HepG2 (cell line): ENCODE measurements around the gene HOXA10. TPM values are rescaled to one million over a fixed set of nuclear protein-coding genes. Genes with fewer than 3 reads are reported as not detected.

Experiments
- ATAC-seq: fragments of 200-7000 bp; cut with Tn5 transposase; 3 replicates; pipeline ENCODE4 v1.9.1; 2020; ENCODE audit warnings: mild to moderate bottlenecking, moderate library complexity
- BruUV-seq: library from RNA; stranded (reverse); fragments of 400-500 nt; replicated peaks from 2 replicates; lab custom pipeline; 2021; lab: Mats Ljungman, UMichigan
- CTCF ChIA-PET: fragments of 300-600 bp; formaldehyde crosslinking; extraction: SDS; loops from one replicate; lab custom pipeline; 2021; ENCODE audit warnings: low total read pairs, inconsistent platforms, low intra/inter-chr PET ratio; lab: Yijun Ruan, JAX
- POLR2A ChIA-PET: fragments of 350-600 bp; sonication (Branson Sonifier 250); formaldehyde crosslinking; loops from one replicate; lab custom pipeline; 2020; ENCODE audit warnings: antibody characterized with exemption, inconsistent platforms; lab: Yijun Ruan, JAX
- DNase-seq: peaks from one replicate; pipeline ENCODE4 v3.0.0-alpha.2; 2015; ENCODE audit warnings: low spot score
- FAIRE-seq: peaks from 3 replicates; lab custom pipeline; 2011; peaks lifted over from hg19 to GRCh38; lab: Jason Lieb, UNC
- H2AFZ ChIP-seq: one replicate; pipeline ENCODE4 v1.6.1; 2011; ENCODE audit warnings: low read length, inconsistent platforms
- H3K27ac ChIP-seq: fragments of 300-600 bp; 3 replicates; pipeline ENCODE4 v1.8.0; 2011; ENCODE audit warnings: mixed run types, mild to moderate bottlenecking, mixed read lengths, low read length, inconsistent platforms; ENCODE audit not compliant: insufficient read depth; ENCODE audit errors: extremely low read length
- H3K27me3 ChIP-seq, 2 experiments: fragments of 200-600 bp in 1 of 2; 2 replicates in 1 of 2; 3 replicates in 1 of 2; pipeline versions ENCODE4 v1.6.0 to v1.8.0; 2011; ENCODE audit warnings: low read length in 2 of 2, mild to moderate bottlenecking in 2 of 2, moderate library complexity in 2 of 2, inconsistent platforms in 1 of 2; ENCODE audit not compliant: insufficient read depth in 2 of 2, control insufficient read depth in 1 of 2
- H3K36me3 ChIP-seq, 2 experiments: fragments of 200-600 bp in 1 of 2; replicated peaks in 1 of 2; 2 replicates in 1 of 2; 3 replicates in 1 of 2; pipeline versions ENCODE4 v1.5.1 to v1.8.0; 2011; ENCODE audit warnings: low read length in 2 of 2, inconsistent platforms in 1 of 2; ENCODE audit not compliant: insufficient read depth in 2 of 2, control insufficient read depth in 1 of 2
- H3K4me1 ChIP-seq: 2 replicates; pipeline ENCODE4 v1.5.1; 2012; ENCODE audit warnings: low read length, inconsistent platforms; ENCODE audit not compliant: insufficient read depth
- H3K4me2 ChIP-seq: 2 replicates; pipeline ENCODE4 v1.6.0; 2011; ENCODE audit warnings: low read depth, low read length, inconsistent platforms
- H3K4me3 ChIP-seq, 3 experiments: fragments of 200-600 bp in 1 of 3; sonication (generic), shearing (Covaris generic) in 1 of 3; replicated peaks in 1 of 3; 2 replicates each; pipeline ENCODE4 v1.5.1; 2011 to 2016; ENCODE audit warnings: low read length in 3 of 3, inconsistent platforms in 2 of 3, low read depth in 2 of 3, mild to moderate bottlenecking in 2 of 3, control low read depth in 1 of 3, mixed read lengths in 1 of 3; ENCODE audit not compliant: insufficient read depth in 1 of 3
- H3K79me2 ChIP-seq: one replicate; pipeline ENCODE4 v1.6.1; 2011; ENCODE audit warnings: low read length, inconsistent platforms; ENCODE audit not compliant: insufficient read depth
- H3K9ac ChIP-seq: 2 replicates; pipeline ENCODE4 v1.6.0; 2011; ENCODE audit warnings: mild to moderate bottlenecking, low read depth, low read length, inconsistent platforms; ENCODE audit not compliant: insufficient read depth
- H3K9me3 ChIP-seq: 2 replicates; pipeline ENCODE4 v1.5.1; 2012; ENCODE audit warnings: mild to moderate bottlenecking, low read length
- H4K20me1 ChIP-seq: 2 replicates; pipeline ENCODE4 v1.6.0; 2011; ENCODE audit warnings: inconsistent platforms, mild to moderate bottlenecking, low read length, moderate library complexity; ENCODE audit not compliant: insufficient read depth
- ELF3 ChIP-seq: IDR thresholded peaks from 2 replicates; pipeline ENCODE4 v1.6.1; 2016; ENCODE audit warnings: missing genetic modification reagents, missing compliant biosample characterization
- HDAC1 ChIP-seq: sonication (generic); formaldehyde crosslinking; IDR thresholded peaks from 2 replicates; pipeline ENCODE4 v1.5.1; 2020; ENCODE audit warnings: mild to moderate bottlenecking, missing genetic modification reagents
- KLF6 ChIP-seq: IDR thresholded peaks from 2 replicates; pipeline ENCODE4 v1.8.0; 2016; ENCODE audit warnings: missing biosample characterization, missing genetic modification reagents
- NR3C1 ChIP-seq: sonication (generic); formaldehyde crosslinking; IDR thresholded peaks from 2 replicates; pipeline ENCODE4 v1.4.0; 2020; ENCODE audit warnings: missing genetic modification reagents
- PTBP1 ChIP-seq: fragments of 200-400 bp; formaldehyde crosslinking; IDR thresholded peaks from 2 replicates; pipeline ENCODE4 v1.6.1; 2018; ENCODE audit warnings: low read length, low read depth; ENCODE audit not compliant: poor library complexity, severe bottlenecking
- RFX3 ChIP-seq: IDR thresholded peaks from 2 replicates; pipeline ENCODE4 v1.6.1; 2016; ENCODE audit warnings: missing biosample characterization, missing genetic modification reagents
- SMARCE1 ChIP-seq: fragments of 450-650 bp; IDR thresholded peaks from 2 replicates; pipeline ENCODE4 v1.6.1; 2017; ENCODE audit warnings: borderline replicate concordance
- ZNF850 ChIP-seq: sonication (generic); formaldehyde crosslinking; conservative IDR thresholded peaks from 2 replicates; pipeline ENCODE4 v1.9.0; 2021; ENCODE audit warnings: mild to moderate bottlenecking, missing genetic modification reagents
- WGBS: methylation state at CpG from one replicate; pipeline ENCODE4 v1.1.6; 2017; ENCODE audit warnings: low lambda C conversion rate; 5-methylcytosine and 5-hydroxymethylcytosine counted together
- in situ Hi-C: cut with HindIII; loops from 2 replicates; pipeline ENCODE4 v1.10.0; 2017; ENCODE audit warnings: low pct_unique_long_range_greater_than_20kb; ENCODE audit not compliant: extremely low pct_ligation_motif_present
- intact Hi-C: fragments of 100-400 bp; cut with micrococcal nuclease; formaldehyde crosslinking; loops from one replicate; pipeline ENCODE4 v1.10.0; 2022; ENCODE audit not compliant: unreplicated experiment
- polyA plus RNA-seq, 8 experiments: library from polyadenylated mRNA; depleted of rRNA in 3 of 8; stranded (reverse) in 7 of 8; unstranded in 1 of 8; fragments of >200 nt; fragmentation: Illumina TruSeq in 4 of 8; extraction: Trizol in 4 of 8; gene quantifications; 2 replicates each; pipeline versions ENCODE4 v1.2.1 to v1.2.3, GENCODE V29; 2011 to 2016; ENCODE audit warnings: low read depth in 4 of 8, missing spikeins in 1 of 8, mixed read lengths in 1 of 8; ENCODE audit not compliant: insufficient read depth in 1 of 8
- total RNA-seq, 5 experiments: library from RNA; depleted of rRNA; stranded (reverse); fragments of >200 nt; fragmentation: Illumina TruSeq; extraction: Trizol; gene quantifications; 2 replicates each; pipeline ENCODE4 v1.2.3, GENCODE V29; 2016; ENCODE audit warnings: low read depth in 1 of 5
- TF ChIP-seq, protein P1 (sequence below): sonication (generic); formaldehyde crosslinking; IDR thresholded peaks from 2 replicates; pipeline ENCODE4 v1.4.0; 2020; ENCODE audit warnings: mild to moderate bottlenecking, low read depth, missing genetic modification reagents
- TF ChIP-seq, protein P2 (sequence below): sonication (generic); formaldehyde crosslinking; IDR thresholded peaks from 2 replicates; pipeline ENCODE4 v1.4.0; 2020; ENCODE audit warnings: missing genetic modification reagents

The HOXA10 gene
- total and polyA plus RNA-seq, 2 of the 13 experiments (the other 11 are each of a cell fraction or from before 2014, with no cell fraction given) = not detected

DNA sequence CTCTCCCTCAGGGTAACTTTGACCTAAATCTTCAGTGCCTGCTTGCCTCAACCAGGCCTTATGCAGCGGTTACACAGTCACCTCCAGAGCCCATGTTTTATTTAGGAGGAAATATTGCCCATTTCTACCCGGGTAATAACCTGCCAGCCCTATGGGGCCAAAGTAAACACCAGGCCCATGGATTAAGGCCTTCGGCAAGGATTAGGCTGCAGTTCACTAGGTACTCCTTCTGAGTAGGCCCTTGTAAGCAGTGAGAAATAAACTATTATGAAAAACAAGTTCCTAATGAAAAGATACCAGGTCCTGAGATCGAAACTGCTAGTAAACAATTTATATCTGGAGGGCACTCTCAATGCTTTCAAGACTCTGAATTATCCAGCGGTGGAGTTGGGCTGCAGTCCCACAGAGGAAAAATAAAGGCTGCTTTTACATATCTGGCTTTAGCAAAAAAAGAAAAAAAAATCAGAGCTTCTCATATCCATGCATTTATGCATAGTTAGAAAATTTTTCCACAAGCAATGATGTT lies 3.7 kb upstream of the HOXA10 start:
- in situ Hi-C loops = no loop called here
- BruUV-seq = no TSS peak
- Histone ChIP-seq H2AFZ (no peak overlapping the region), H3K79me2 (no peaks in the 10 kb centered on the region), H4K20me1 (no peaks in the 10 kb centered on the region), H3K36me3 (no peaks in the 10 kb centered on the region), H3K4me3 (no peak overlapping the region), H3K4me1 (peaks cover 19% of the 10 kb centered on the region), H3K4me2 (no peak overlapping the region), H3K9ac (no peak overlapping the region), H3K27me3 (peaks cover 6 to 77% of the 10 kb centered on the region in 2 experiments), H3K9me3 (no peaks in the 10 kb centered on the region), H3K27ac (no peak overlapping the region)
- 33% methylated on average over 5 of the region's 5 CpGs for WGBS
- CTCF ChIA-PET = no interaction called here
- DNase-seq (no peak), ATAC-seq (no peak), FAIRE-seq (no peak)
- intact Hi-C loops = no loop called here
- no peak for TF ChIP-seq ZNF850 (CRISPR knock-in tag)
- no peak for TF ChIP-seq PTBP1
- TF ChIP-seq KLF6 (CRISPR knock-in tag) = no peak
- POLR2A ChIA-PET = no interaction called here

DNA sequence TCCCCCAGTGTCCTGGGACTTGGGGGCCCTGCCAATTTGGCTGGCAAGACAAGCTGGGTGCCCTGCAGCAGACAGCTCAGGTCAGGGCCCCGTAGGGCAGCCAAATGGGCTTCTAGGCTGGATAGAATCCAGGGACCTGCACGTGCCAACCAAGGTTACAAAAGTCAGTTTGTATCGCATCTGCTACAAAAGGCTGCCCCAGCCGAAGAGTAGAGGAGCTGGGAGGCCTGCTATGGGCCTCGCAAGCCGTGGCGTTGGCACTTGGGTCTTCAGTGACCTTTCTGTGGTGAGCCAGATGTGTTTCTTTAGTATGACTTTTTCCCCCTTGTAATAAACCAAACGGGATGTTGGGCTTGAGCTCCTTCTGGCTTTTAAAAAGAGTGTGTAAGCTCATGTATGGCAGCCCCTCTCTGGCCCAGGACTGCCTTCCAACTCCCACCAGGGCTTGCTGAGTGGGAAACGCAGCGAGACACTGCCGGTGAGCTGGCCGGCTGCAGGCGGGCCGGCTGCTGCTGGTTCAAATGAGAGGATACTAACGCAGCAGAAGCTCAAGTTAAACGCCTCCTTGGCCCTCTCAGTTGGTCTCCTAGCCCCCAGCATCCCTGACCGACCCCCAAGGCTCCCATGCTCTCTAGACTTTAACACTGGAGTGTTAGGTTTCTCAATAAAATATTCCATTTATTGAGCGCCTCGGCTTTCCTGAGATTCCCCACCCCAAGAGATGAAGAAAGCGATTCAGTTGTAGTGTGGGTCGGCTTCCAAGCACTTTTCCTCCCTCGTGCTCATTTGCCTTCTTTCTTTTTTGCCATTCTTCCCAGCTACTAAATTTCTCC lies 3.1 kb upstream of the HOXA10 start:
- Histone ChIP-seq H3K36me3 (no peaks in the 10 kb centered on the region), H3K9me3 (no peaks in the 10 kb centered on the region), H3K9ac (no peak overlapping the region), H3K27me3 (peaks cover 6 to 77% of the 10 kb centered on the region in 2 experiments), H3K79me2 (no peaks in the 10 kb centered on the region), H4K20me1 (no peaks in the 10 kb centered on the region), H3K4me2 (no peak overlapping the region), H3K27ac (no peak overlapping the region), H3K4me3 (no peak overlapping the region), H3K4me1 (peaks cover 20% of the 10 kb centered on the region), H2AFZ (no peak overlapping the region)
- ATAC-seq (no peak), FAIRE-seq (no peak), DNase-seq (no peak)
- intact Hi-C loops = no loop called here
- 28% methylated on average over 10 of the region's 22 CpGs for WGBS
- no TSS peak for BruUV-seq
- in situ Hi-C loops = no loop called here
- ChIA-PET POLR2A (no interaction called here), CTCF (no interaction called here)
- TF ChIP-seq NR3C1 = no peak
- no peak for TF ChIP-seq SMARCE1
- TF ChIP-seq, protein P1, sequence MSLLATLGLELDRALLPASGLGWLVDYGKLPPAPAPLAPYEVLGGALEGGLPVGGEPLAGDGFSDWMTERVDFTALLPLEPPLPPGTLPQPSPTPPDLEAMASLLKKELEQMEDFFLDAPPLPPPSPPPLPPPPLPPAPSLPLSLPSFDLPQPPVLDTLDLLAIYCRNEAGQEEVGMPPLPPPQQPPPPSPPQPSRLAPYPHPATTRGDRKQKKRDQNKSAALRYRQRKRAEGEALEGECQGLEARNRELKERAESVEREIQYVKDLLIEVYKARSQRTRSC (CRISPR knock-in tag) = no peak
- TF ChIP-seq, protein P2, sequence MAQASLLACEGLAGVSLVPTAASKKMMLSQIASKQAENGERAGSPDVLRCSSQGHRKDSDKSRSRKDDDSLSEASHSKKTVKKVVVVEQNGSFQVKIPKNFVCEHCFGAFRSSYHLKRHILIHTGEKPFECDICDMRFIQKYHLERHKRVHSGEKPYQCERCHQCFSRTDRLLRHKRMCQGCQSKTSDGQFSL (CRISPR knock-in tag) = no peak
- no peak for TF ChIP-seq ELF3 (CRISPR knock-in tag)
- TF ChIP-seq HDAC1 (CRISPR knock-in tag) = no peak
- no peak for TF ChIP-seq RFX3 (CRISPR knock-in tag)
